ENCODE data around the gene FXYD3. TPM values are rescaled to one million over a fixed set of nuclear protein-coding genes. Genes with fewer than 3 reads are reported as not detected.

Gene FXYD3
- total RNA-seq, 6 donors from 2014 or later, result 94.3 to 236 (median 195) TPM

DNA sequence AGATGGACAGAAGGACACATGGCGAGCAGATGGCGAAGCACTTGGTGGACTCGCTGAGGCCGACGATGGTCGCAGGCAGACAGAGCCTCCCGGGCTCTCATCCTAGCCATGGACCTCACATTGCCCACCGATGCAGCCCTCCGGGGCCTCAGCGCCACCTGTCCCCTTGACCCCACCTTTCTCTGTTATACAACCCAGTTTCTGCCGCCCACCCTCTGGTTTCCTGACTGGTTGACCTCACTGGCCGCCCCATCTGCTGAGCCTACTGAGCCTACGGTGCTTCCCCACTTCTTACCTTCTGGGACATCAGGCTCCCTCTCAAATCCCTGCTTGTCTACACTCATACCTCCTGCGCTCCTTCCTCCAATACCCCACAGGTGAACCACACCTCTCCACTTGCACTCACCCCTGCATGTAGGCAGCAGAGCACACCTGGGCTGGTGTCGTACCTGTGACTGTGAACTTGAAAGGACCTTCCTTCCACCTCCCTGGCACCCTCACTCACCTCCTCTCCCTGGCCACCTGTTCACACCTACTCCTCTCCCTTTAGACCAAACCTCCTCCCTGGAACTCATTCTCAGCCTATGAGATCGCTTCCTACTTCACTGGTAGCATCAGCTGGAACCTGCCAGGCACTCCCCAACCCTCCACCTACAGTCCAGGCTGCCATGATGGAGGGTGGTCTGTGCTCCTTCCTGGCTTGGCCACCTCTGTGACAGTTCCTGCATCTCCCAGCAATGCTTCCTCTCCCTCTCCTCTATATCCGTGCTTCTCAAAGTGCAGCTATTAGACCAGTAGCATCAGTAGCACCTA, 38.0 kb upstream of the FXYD3 start:
- no peak for TF ChIP-seq EP300 (IDR thresholded peaks at IDR 0.05)
- TF ChIP-seq, protein P1, sequence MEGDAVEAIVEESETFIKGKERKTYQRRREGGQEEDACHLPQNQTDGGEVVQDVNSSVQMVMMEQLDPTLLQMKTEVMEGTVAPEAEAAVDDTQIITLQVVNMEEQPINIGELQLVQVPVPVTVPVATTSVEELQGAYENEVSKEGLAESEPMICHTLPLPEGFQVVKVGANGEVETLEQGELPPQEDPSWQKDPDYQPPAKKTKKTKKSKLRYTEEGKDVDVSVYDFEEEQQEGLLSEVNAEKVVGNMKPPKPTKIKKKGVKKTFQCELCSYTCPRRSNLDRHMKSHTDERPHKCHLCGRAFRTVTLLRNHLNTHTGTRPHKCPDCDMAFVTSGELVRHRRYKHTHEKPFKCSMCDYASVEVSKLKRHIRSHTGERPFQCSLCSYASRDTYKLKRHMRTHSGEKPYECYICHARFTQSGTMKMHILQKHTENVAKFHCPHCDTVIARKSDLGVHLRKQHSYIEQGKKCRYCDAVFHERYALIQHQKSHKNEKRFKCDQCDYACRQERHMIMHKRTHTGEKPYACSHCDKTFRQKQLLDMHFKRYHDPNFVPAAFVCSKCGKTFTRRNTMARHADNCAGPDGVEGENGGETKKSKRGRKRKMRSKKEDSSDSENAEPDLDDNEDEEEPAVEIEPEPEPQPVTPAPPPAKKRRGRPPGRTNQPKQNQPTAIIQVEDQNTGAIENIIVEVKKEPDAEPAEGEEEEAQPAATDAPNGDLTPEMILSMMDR (IDR thresholded peaks at IDR 0.05), result no peak
- TF ChIP-seq POLR2A (IDR thresholded peaks at IDR 0.05), result no peak
- no peak for TF ChIP-seq POLR2AphosphoS5 (IDR thresholded peaks at IDR 0.05)
- no peak overlapping the region for H3K4me3 ChIP-seq
- DNase-seq (no peak), ATAC-seq (ENCODE audit: low FRiP score in 2 of 2) (no peak)
- H3K27ac ChIP-seq, result no peak overlapping the region
- WGBS, 2 donors, result 89 to 91% methylated on average over 17 of the region's 17 CpGs
- no peaks in the 10 kb centered on the region for H3K9me3 ChIP-seq
- H3K27me3 ChIP-seq, result no peaks in the 10 kb centered on the region
- no peaks in the 10 kb centered on the region for H3K36me3 ChIP-seq
- H3K4me1 ChIP-seq, result no peaks in the 10 kb centered on the region

DNA sequence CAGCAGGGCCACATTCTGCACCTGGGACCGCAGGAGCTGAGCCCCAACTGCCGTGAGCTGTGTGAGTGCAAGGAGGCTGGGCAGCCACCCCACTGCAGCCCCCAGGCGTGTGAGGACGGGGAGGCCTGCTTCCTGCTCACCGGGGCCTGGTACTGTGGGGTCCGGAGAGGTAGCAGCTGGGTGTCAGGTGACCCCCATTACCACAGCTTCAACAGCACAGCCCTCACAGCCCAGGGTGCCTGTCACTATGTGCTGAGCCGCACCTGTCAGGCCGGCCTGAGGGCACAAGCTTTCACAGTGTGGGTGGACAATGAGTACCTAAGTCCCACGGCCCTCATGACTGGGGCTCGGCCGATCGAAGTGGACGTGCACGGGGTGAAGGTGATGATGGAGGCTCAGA, 35.8 kb upstream of the FXYD3 start:
- DNase-seq (peak in 1 of 2 donors; percentile 61), ATAC-seq (ENCODE audit: low FRiP score in 2 of 2) (peak in 1 of 2 donors; percentile 2)
- Histone ChIP-seq H3K9me3 (no peaks in the 10 kb centered on the region), H3K4me1 (no peaks in the 10 kb centered on the region), H3K36me3 (no peaks in the 10 kb centered on the region), H3K27ac (no peak overlapping the region), H3K27me3 (no peaks in the 10 kb centered on the region), H3K4me3 (no peak overlapping the region)
- WGBS, 2 donors, result 95% methylated on average over 9 to 13 of the region's 14 CpGs
- TF ChIP-seq, protein P1 (IDR thresholded peaks at IDR 0.05), result no peak
- TF ChIP-seq EP300 (IDR thresholded peaks at IDR 0.05), result no peak
- TF ChIP-seq POLR2AphosphoS5 (IDR thresholded peaks at IDR 0.05), result no peak
- no peak for TF ChIP-seq POLR2A (IDR thresholded peaks at IDR 0.05)

GRCh38 chr19:35080613-35081170, 34.9 kb upstream of the FXYD3 start:
- peak in 1 of 2 donors; percentile 58 for DNase-seq
- Histone ChIP-seq H3K27me3 (no peaks in the 10 kb centered on the region), H3K27ac (no peak overlapping the region), H3K36me3 (no peaks in the 10 kb centered on the region), H3K4me1 (no peaks in the 10 kb centered on the region), H3K4me3 (no peak overlapping the region), H3K9me3 (no peaks in the 10 kb centered on the region)
- 71 to 87% methylated on average over 5 to 16 of the region's 16 CpGs for WGBS, 2 donors
- no peak for ATAC-seq (ENCODE audit: low FRiP score in 2 of 2)
- no peak for TF ChIP-seq EP300 (IDR thresholded peaks at IDR 0.05)
- no peak for TF ChIP-seq POLR2A (IDR thresholded peaks at IDR 0.05)
- no peak for TF ChIP-seq POLR2AphosphoS5 (IDR thresholded peaks at IDR 0.05)
- TF ChIP-seq, protein P1 (IDR thresholded peaks at IDR 0.05), result no peak

DNA sequence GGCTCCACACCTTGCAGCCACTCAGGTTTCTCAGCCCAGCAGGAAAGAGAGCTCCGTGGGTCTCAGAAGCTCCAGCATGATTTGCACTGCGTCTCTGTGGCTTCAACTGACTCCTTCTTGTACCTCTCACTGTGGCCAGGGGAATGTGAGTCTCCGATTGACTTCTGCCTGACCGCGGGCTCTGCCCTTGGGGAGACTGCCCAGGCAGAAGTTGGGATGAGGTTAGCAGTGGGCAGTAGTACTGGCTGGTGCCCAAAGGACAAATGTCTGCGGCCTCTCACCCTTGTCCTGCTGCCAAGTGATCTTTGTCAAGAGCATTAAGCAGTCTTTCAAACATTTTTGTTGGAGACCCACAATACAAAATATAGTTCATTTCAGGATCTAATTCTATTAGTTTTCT, 34.4 kb upstream of the FXYD3 start:
- Histone ChIP-seq H3K4me3 (no peak overlapping the region), H3K9me3 (no peaks in the 10 kb centered on the region), H3K4me1 (no peaks in the 10 kb centered on the region), H3K27ac (no peak overlapping the region), H3K36me3 (no peaks in the 10 kb centered on the region), H3K27me3 (no peaks in the 10 kb centered on the region)
- TF ChIP-seq POLR2AphosphoS5 (IDR thresholded peaks at IDR 0.05), result no peak
- TF ChIP-seq, protein P1 (IDR thresholded peaks at IDR 0.05), result no peak
- TF ChIP-seq EP300 (IDR thresholded peaks at IDR 0.05), result no peak
- no peak for TF ChIP-seq POLR2A (IDR thresholded peaks at IDR 0.05)
- ATAC-seq (ENCODE audit: low FRiP score in 2 of 2), result no peak
- WGBS, 2 donors, result 84 to 85% methylated on average over 6 of the region's 6 CpGs
- no peak for DNase-seq
